ENCODE measurements around the gene TENM4.

The TENM4 gene

DNA sequence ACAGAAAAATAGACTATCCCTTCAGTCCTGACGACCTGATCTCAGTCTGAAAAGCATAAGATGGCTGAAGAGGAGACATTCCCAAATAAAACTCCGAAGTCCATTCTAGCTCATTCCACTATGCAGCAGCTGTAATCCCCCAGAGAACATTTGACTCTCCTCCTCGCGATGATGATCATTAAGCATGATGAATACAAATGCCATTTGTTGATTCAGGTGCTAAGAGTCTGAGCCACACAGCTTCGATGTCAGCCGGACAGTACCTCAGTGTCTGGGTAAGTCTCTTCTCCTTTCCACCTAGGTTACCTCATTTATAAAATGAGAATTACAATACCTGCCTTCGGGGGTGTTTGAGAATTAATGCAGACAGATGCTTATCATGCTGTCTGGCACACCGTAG, 94.8 kb downstream of the TENM4 start:
- Histone ChIP-seq H2AFZ (ENCODE audit: low read length, unreplicated experiment) (no peak overlapping the region), H3K4me3 (ENCODE audit: low read depth, low read length) (no peak overlapping the region), H3K4me1 (ENCODE audit: control insufficient read depth, insufficient read depth, low read length, unreplicated experiment) (no peaks in the 10 kb centered on the region), H3K79me2 (ENCODE audit: control insufficient read depth, insufficient read depth, low read length, unreplicated experiment) (no peaks in the 10 kb centered on the region), H3K27ac (ENCODE audit: low read depth, low read length) (no peak overlapping the region), H3K27me3 (ENCODE audit: insufficient read depth, low read length) (no peaks in the 10 kb centered on the region), H3K36me3 (ENCODE audit: insufficient read depth, low read length) (no peaks in the 10 kb centered on the region)

DNA sequence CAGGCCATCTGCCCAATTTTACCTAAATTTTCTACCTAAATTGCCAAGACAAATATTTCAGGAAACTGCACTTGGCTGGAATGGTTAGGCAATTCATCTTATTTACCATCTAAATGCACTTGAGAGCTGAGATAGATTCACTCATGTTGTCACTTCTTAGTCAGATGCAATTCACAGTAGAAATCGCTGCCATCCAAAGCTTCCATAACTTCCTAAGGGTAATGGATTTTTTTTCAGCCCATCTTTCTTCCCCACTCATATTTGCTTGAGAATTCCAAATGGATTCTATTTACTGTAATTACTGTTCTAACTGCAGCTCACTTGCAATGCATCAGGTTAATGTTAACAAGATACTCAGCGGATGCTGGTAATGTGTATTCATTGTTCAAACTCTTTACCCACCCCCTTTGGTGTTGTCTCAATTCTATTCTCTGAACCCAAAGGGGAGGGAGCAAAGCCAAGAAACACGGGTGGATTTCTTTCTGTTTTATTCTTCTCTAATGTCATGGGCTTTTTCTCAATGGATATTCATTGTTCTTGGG, 96.0 kb downstream of the TENM4 start:
- Histone ChIP-seq H3K36me3 (ENCODE audit: insufficient read depth, low read length) (no peaks in the 10 kb centered on the region), H3K4me3 (ENCODE audit: low read depth, low read length) (no peak overlapping the region), H2AFZ (ENCODE audit: low read length, unreplicated experiment) (no peak overlapping the region), H3K27me3 (ENCODE audit: insufficient read depth, low read length) (no peaks in the 10 kb centered on the region), H3K79me2 (ENCODE audit: control insufficient read depth, insufficient read depth, low read length, unreplicated experiment) (no peaks in the 10 kb centered on the region), H3K27ac (ENCODE audit: low read depth, low read length) (no peak overlapping the region), H3K4me1 (ENCODE audit: control insufficient read depth, insufficient read depth, low read length, unreplicated experiment) (no peaks in the 10 kb centered on the region)

DNA sequence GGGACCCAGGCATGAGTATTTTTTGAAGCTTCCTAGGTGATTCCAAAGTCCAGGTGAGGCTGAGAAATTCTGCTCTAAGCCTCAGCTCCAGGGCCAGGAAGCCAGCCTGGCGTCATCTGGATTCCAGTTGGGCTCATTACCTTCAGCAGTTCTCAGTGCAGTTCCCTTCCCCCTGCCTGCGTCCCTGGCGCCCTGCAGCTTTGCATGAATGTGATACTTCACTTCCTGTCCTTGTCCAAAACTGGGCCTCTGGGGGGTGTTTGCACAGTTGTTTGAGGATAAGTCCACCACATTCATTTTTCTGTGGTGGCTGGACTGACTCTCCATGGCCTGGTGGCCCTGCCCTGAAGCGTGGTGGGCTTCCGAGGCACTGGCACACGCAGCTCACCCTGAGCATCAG, 98.1 kb downstream of the TENM4 start:
- no peaks in the 10 kb centered on the region for H3K36me3 ChIP-seq (ENCODE audit: insufficient read depth, low read length)
- no peaks in the 10 kb centered on the region for H3K79me2 ChIP-seq (ENCODE audit: control insufficient read depth, insufficient read depth, low read length, unreplicated experiment)
- no peaks in the 10 kb centered on the region for H3K4me1 ChIP-seq (ENCODE audit: control insufficient read depth, insufficient read depth, low read length, unreplicated experiment)
- no peaks in the 10 kb centered on the region for H3K27me3 ChIP-seq (ENCODE audit: insufficient read depth, low read length)
- H3K4me3 ChIP-seq (ENCODE audit: low read depth, low read length), result no peak overlapping the region
- H2AFZ ChIP-seq (ENCODE audit: low read length, unreplicated experiment), result no peak overlapping the region
- no peak overlapping the region for H3K27ac ChIP-seq (ENCODE audit: low read depth, low read length)

DNA sequence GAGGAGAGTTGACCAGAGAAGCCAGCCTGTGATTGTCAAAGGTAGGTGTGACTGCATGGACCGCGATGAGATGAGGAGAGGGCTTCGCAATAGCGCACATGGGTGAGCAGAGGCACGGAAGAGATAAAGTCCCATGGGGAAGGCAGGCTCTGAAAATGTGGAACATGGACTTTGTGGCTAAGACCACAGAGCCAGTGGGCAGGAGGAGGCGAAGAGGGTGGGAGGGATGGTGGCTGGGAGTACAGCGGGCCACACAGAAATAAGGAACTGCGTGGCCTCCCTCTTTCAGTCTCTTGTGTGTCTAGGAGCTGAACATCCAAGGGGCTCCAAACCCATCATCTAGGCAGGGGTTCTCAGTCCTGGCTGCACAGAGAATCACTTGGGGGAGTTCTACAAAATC, 98.6 kb downstream of the TENM4 start:
- no peak overlapping the region for H3K4me3 ChIP-seq (ENCODE audit: low read depth, low read length)
- no peak overlapping the region for H3K27ac ChIP-seq (ENCODE audit: low read depth, low read length)
- H3K4me1 ChIP-seq (ENCODE audit: control insufficient read depth, insufficient read depth, low read length, unreplicated experiment), result no peaks in the 10 kb centered on the region
- no peak overlapping the region for H2AFZ ChIP-seq (ENCODE audit: low read length, unreplicated experiment)
- H3K36me3 ChIP-seq (ENCODE audit: insufficient read depth, low read length), result no peaks in the 10 kb centered on the region
- no peaks in the 10 kb centered on the region for H3K79me2 ChIP-seq (ENCODE audit: control insufficient read depth, insufficient read depth, low read length, unreplicated experiment)
- no peaks in the 10 kb centered on the region for H3K27me3 ChIP-seq (ENCODE audit: insufficient read depth, low read length)

DNA sequence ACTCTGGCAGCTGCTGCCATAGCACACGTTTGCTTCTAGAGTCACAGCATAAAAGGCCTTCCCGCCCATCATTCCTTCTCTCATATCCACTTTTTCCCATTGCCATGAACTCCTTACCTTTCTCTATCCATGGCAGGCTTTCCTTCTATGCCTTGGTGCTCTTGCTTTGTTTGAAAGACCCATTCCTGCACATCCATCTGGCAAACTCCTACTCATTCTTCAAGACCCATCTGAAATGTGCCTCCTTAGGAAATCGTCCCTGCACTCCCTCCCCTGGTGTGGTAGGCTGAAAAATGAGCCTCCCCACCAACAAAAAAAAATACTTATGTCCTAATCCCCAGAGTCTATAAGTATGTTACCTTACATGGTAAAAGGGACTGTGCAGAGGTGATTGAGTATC, 100.3 kb downstream of the TENM4 start:
- H2AFZ ChIP-seq (ENCODE audit: low read length, unreplicated experiment), result no peak overlapping the region
- no peak overlapping the region for H3K27ac ChIP-seq (ENCODE audit: low read depth, low read length)
- no peaks in the 10 kb centered on the region for H3K36me3 ChIP-seq (ENCODE audit: insufficient read depth, low read length)
- no peak overlapping the region for H3K4me3 ChIP-seq (ENCODE audit: low read depth, low read length)
- H3K79me2 ChIP-seq (ENCODE audit: control insufficient read depth, insufficient read depth, low read length, unreplicated experiment), result no peaks in the 10 kb centered on the region
- H3K27me3 ChIP-seq (ENCODE audit: insufficient read depth, low read length), result no peaks in the 10 kb centered on the region
- H3K4me1 ChIP-seq (ENCODE audit: control insufficient read depth, insufficient read depth, low read length, unreplicated experiment), result no peaks in the 10 kb centered on the region

DNA sequence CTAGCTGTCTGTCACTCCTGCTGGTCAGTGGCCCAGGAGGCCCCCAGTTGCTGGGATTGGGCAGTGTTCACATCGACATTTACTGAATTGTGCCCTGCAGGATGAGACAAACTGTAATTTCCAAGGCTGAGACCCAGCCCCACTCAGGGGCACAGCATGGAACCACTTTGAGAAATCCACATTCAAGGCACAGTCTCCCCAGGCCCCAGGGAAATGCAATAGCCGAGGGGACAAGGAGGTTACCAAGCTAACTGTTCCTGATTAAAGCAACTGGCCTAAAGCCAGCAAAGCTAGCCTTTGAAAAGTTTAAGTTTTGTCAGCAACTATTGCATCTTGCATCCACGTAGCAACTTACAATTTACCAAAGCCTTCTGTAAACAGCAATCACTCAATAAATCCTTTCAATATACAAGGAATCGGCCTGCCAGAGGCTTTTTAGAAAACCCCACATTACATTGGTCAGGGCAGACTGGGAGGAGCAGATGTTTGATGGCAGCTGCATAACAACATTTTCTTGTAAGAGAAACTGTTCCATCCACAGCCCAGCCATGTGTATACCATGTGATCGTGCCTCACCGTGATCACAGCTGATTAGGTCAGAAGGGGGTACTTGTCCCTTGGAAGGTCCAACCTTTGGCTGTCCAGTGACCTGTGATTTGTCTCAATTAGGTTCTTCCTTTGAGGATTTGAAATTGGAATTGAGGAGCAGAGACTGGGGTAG, 103.9 kb downstream of the TENM4 start:
- Histone ChIP-seq H2AFZ (ENCODE audit: low read length, unreplicated experiment) (no peak overlapping the region), H3K4me1 (ENCODE audit: control insufficient read depth, insufficient read depth, low read length, unreplicated experiment) (no peaks in the 10 kb centered on the region), H3K27ac (ENCODE audit: low read depth, low read length) (no peak overlapping the region), H3K27me3 (ENCODE audit: insufficient read depth, low read length) (no peaks in the 10 kb centered on the region), H3K36me3 (ENCODE audit: insufficient read depth, low read length) (no peaks in the 10 kb centered on the region), H3K4me3 (ENCODE audit: low read depth, low read length) (no peak overlapping the region), H3K79me2 (ENCODE audit: control insufficient read depth, insufficient read depth, low read length, unreplicated experiment) (no peaks in the 10 kb centered on the region)

DNA sequence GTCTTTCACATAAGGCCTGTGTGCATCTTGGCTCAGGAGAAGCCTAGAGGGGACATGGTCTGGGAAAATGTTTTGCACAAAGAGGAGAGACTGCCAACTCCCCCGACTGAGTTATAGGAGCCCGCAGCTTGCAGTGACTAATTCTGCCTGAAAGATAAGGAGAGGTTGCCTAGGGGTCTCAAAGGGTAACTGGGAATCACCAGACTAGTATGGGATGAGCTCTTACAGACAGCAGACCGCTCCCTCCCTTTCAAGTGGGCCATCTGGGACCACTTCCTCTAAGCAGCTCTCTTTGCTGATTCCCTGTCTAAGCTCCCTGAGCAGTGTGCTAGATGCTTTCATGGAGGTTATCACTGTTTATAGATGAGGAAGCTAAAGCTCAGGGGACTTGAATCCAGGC, 105.1 kb downstream of the TENM4 start:
- no peaks in the 10 kb centered on the region for H3K4me1 ChIP-seq (ENCODE audit: control insufficient read depth, insufficient read depth, low read length, unreplicated experiment)
- no peaks in the 10 kb centered on the region for H3K36me3 ChIP-seq (ENCODE audit: insufficient read depth, low read length)
- no peak overlapping the region for H3K27ac ChIP-seq (ENCODE audit: low read depth, low read length)
- H3K79me2 ChIP-seq (ENCODE audit: control insufficient read depth, insufficient read depth, low read length, unreplicated experiment), result no peaks in the 10 kb centered on the region
- H3K4me3 ChIP-seq (ENCODE audit: low read depth, low read length), result no peak overlapping the region
- H3K27me3 ChIP-seq (ENCODE audit: insufficient read depth, low read length), result no peaks in the 10 kb centered on the region
- H2AFZ ChIP-seq (ENCODE audit: low read length, unreplicated experiment), result no peak overlapping the region

DNA sequence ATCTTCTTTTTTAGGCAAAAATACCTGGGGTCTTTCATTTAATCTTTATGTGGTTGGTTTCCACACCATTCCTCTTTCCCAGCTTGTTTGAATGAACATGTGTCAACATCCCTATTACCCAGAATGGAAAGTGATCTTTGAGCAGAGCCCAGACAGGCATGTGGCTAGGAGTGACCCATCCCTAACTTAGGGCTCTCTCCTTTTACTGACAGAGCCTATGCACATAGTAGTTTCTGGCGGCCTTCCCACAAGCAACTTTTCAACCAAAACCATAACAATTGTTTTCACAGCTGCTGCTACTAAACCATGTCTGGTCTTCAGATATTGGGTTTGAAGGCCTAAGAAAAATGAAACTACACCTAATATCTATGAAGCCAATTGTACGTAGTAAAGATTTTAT, 107.5 kb downstream of the TENM4 start:
- no peaks in the 10 kb centered on the region for H3K27me3 ChIP-seq (ENCODE audit: insufficient read depth, low read length)
- H2AFZ ChIP-seq (ENCODE audit: low read length, unreplicated experiment), result no peak overlapping the region
- H3K4me1 ChIP-seq (ENCODE audit: control insufficient read depth, insufficient read depth, low read length, unreplicated experiment), result no peaks in the 10 kb centered on the region
- no peaks in the 10 kb centered on the region for H3K79me2 ChIP-seq (ENCODE audit: control insufficient read depth, insufficient read depth, low read length, unreplicated experiment)
- no peak overlapping the region for H3K27ac ChIP-seq (ENCODE audit: low read depth, low read length)
- H3K36me3 ChIP-seq (ENCODE audit: insufficient read depth, low read length), result no peaks in the 10 kb centered on the region
- no peak overlapping the region for H3K4me3 ChIP-seq (ENCODE audit: low read depth, low read length)

DNA sequence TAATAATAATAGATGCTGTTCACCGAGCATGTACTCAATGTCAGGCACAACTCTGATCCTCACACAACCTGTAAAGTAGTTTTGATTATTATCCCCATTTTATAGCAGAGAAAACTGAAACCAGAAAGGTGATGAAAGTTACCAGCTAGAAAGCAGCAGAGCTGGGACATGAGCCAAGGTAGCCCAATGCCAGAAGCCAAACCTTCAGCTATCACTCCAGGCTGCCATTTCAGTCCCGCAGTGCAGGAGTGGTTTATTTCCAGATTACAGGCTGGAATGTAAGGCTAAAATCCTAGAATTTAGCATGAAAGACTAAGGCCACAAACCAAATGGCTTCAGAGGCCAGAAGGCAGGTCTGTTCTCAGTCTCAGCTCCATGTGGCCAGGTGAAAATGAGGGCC, 108.8 kb downstream of the TENM4 start:
- Histone ChIP-seq H3K4me3 (ENCODE audit: low read depth, low read length) (no peak overlapping the region), H3K27me3 (ENCODE audit: insufficient read depth, low read length) (no peaks in the 10 kb centered on the region), H3K79me2 (ENCODE audit: control insufficient read depth, insufficient read depth, low read length, unreplicated experiment) (no peaks in the 10 kb centered on the region), H3K4me1 (ENCODE audit: control insufficient read depth, insufficient read depth, low read length, unreplicated experiment) (no peaks in the 10 kb centered on the region), H3K27ac (ENCODE audit: low read depth, low read length) (no peak overlapping the region), H3K36me3 (ENCODE audit: insufficient read depth, low read length) (no peaks in the 10 kb centered on the region), H2AFZ (ENCODE audit: low read length, unreplicated experiment) (no peak overlapping the region)

DNA sequence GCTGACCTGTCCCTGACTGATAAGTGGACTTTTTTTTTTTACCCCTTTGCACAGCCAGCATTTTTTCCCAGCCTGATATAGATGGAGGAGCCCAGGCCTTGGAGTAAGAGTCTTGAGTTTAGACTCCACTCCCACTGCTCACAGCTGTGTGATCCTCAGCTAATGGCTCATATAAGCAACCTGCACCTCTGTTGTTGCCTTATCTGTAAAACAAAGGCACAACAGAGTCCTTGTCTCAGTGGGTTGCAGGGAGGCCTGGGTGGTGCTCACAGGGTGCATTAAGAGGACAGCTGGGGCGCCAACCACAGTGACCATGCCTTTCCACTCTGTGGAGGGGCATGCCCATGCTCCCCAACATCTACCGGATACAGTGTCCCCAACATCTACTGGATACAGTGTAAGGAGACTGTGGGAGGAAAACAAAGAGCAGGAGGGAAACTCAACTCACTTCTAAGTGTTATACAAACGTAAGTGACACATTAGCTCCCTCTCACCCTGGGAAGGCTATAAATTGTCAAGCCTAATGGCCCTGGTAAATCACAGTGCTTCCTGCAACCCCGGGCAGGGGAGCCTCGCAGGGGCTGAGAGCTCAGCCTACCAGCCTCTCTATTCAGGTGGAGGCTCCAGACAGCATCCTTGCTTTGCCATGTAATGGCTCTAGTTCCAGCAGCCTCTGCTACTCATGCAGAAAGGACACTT, 109.5 kb downstream of the TENM4 start:
- no peaks in the 10 kb centered on the region for H3K4me1 ChIP-seq (ENCODE audit: control insufficient read depth, insufficient read depth, low read length, unreplicated experiment)

DNA sequence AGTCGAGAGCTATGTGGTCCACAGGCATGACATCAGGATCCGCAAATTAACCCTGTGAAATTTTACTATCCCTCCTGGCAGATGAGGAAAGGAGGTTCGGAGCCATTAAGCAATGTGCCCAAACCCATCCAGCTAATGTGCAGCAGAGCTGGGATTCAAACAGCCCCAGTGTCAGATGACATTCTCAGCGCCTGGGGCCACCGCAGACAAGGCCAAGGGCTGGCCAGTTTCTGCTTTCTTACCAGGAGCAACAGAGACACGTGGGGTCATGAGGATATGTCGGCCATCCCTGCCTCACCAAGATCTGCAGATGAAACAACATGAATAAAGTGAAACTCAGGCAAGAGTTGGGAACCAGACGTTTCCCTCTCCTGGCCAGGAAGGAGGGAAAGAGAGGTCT, 110.2 kb downstream of the TENM4 start:
- no peaks in the 10 kb centered on the region for H3K4me1 ChIP-seq (ENCODE audit: control insufficient read depth, insufficient read depth, low read length, unreplicated experiment)
- H3K27ac ChIP-seq (ENCODE audit: low read depth, low read length), result no peak overlapping the region
- H3K79me2 ChIP-seq (ENCODE audit: control insufficient read depth, insufficient read depth, low read length, unreplicated experiment), result no peaks in the 10 kb centered on the region
- no peaks in the 10 kb centered on the region for H3K27me3 ChIP-seq (ENCODE audit: insufficient read depth, low read length)
- no peaks in the 10 kb centered on the region for H3K36me3 ChIP-seq (ENCODE audit: insufficient read depth, low read length)
- no peak overlapping the region for H2AFZ ChIP-seq (ENCODE audit: low read length, unreplicated experiment)
- H3K4me3 ChIP-seq (ENCODE audit: low read depth, low read length), result no peak overlapping the region

More for the DNA sequence above, 109.5 kb downstream of the TENM4 start:
- H2AFZ ChIP-seq (ENCODE audit: low read length, unreplicated experiment), result no peak overlapping the region
- H3K4me3 ChIP-seq (ENCODE audit: low read depth, low read length), result no peak overlapping the region
- H3K27ac ChIP-seq (ENCODE audit: low read depth, low read length), result no peak overlapping the region
- no peaks in the 10 kb centered on the region for H3K36me3 ChIP-seq (ENCODE audit: insufficient read depth, low read length)
- no peaks in the 10 kb centered on the region for H3K27me3 ChIP-seq (ENCODE audit: insufficient read depth, low read length)
- H3K79me2 ChIP-seq (ENCODE audit: control insufficient read depth, insufficient read depth, low read length, unreplicated experiment), result no peaks in the 10 kb centered on the region
